Pancreas (tissue), 10 donors: ENCODE measurements around the gene KIAA0319L. TPM values are rescaled to one million over a fixed set of nuclear protein-coding genes. Genes with fewer than 3 reads are reported as not detected.

Experiments used
- ATAC-seq, 4 donors: fragments of 200-7000 bp; cut with Tn5 transposase; one replicate each; pipeline versions ENCODE4 v1.8.0 to v1.9.1; 2020; ENCODE audit warnings: mild to moderate bottlenecking in 4 of 4, moderate library complexity in 4 of 4
- DNase-seq, 6 donors: peaks; one replicate each; pipeline ENCODE4 v3.0.0-alpha.2; 2020
- FAIRE-seq: peaks from 2 replicates; lab custom pipeline; 2012; peaks lifted over from hg19 to GRCh38; lab: Jason Lieb, UNC
- H3K27ac ChIP-seq, 4 donors: fragments of 200-600 bp; sonication (generic); 1 replicate in 3 of 4; 2 replicates in 1 of 4; pipeline versions ENCODE4 v1.5.0 to v1.8.0; 2020
- H3K27me3 ChIP-seq, 4 donors: fragments of 200-600 bp; one replicate each; pipeline ENCODE4 v1.8.0; 2021
- H3K36me3 ChIP-seq, 3 donors: fragments of 200-600 bp; sonication (generic) in 1 of 3; one replicate each; pipeline versions ENCODE4 v1.5.0 to v1.8.0; 2020 to 2021
- H3K4me1 ChIP-seq, 3 donors: fragments of 200-600 bp; one replicate each; pipeline ENCODE4 v1.8.0; 2021
- H3K4me3 ChIP-seq, 4 donors: fragments of 200-600 bp; sonication (generic) in 2 of 4; one replicate each; pipeline versions ENCODE4 v1.5.0 to v1.8.0; 2020 to 2021
- H3K9me3 ChIP-seq, 4 donors: fragments of 200-600 bp; one replicate each; pipeline ENCODE4 v1.8.0; 2021
- WGBS, 2 donors: extraction: QIAGEN DNeasy Blood & Tissue Kit; methylation state at CpG; one replicate each; pipeline ENCODE4 v1.1.7; 2013; 5-methylcytosine and 5-hydroxymethylcytosine counted together
- intact Hi-C, 3 donors: fragments of 100-400 bp; cut with DNase I; formaldehyde crosslinking; loops; one replicate each; pipeline versions ENCODE4 v1.11.1 to v1.14.2; 2022
- polyA plus RNA-seq, 2 donors: library from polyadenylated mRNA; stranded (reverse); fragments of 200-250 nt; gene quantifications; one replicate each; pipeline ENCODE4 v1.2.3, GENCODE V29; 2013
- total RNA-seq, 6 donors: library from RNA; stranded (reverse); fragmentation: NEBNext Ultra II Directional in 4 of 6; extraction: Animal tissue kit (Norgen Biotek cat#: 25700) in 4 of 6; gene quantifications; one replicate each; pipeline versions ENCODE4 v1.2.1 to v1.2.4, GENCODE V29; 2021 to 2023
- TF ChIP-seq, protein P1 (sequence below), 4 donors: fragments of 200-600 bp; sonication (generic) in 3 of 4; IDR thresholded peaks; one replicate each; pipeline versions ENCODE4 v1.5.0 to v1.8.0; 2021; ENCODE audit warnings: antibody characterized with exemption in 4 of 4
- donor health status: healthy with polysubstance abuse.
- donor health status: DM: no; HTN: no; CAD: no; lungs with moderate emphysema.
- donor health status: DM: no; HTN: no; CAD: no.
- donor health status: control.
- donor health status: control.
- donor health status: Bipolar disorder and iron deficiency.
- donor health status: DM: yes; HTN: yes; CAD: no.
- donor health status: DM: no; HTN: no; CAD: no.
- donor health status: DM: no; HTN: no; CAD: no.
- donor health status: DM: yes; HTN: yes; CAD: no.

KIAA0319L gene
- total and polyA plus RNA-seq, 8 donors: 22.9 to 50.8 (median 44.1) TPM

DNA sequence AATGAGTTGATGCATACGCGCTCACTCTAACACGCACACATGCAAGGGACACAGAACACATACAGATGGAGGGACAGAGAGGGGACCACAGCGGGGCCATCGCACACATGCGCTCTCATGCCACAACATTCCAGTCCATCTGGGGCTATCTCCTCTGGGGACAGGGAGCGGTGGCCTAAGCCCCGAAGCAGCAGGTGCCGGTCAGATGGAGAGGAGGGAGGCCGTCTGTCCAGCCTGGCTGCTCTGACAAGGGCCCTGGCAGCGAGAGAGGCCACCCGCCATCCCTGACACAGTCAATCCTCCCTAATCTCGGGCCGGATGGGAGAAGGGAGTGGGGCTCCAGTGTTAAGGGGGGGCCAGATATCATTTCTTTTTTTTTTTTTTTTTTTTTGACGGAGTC, 123.5 kb downstream of the KIAA0319L start:
- ATAC-seq: no peak
- Histone ChIP-seq H3K9me3 (no peaks in the 10 kb centered on the region), H3K27ac (no peak overlapping the region), H3K4me1 (no peaks in the 10 kb centered on the region), H3K27me3 (no peaks in the 10 kb centered on the region), H3K4me3 (no peak overlapping the region), H3K36me3 (peaks cover 5 to 35% (median 13%) of the 10 kb centered on the region in 3 donors)
- intact Hi-C loops: no loop called here
- no peak for DNase-seq
- TF ChIP-seq, protein P1, sequence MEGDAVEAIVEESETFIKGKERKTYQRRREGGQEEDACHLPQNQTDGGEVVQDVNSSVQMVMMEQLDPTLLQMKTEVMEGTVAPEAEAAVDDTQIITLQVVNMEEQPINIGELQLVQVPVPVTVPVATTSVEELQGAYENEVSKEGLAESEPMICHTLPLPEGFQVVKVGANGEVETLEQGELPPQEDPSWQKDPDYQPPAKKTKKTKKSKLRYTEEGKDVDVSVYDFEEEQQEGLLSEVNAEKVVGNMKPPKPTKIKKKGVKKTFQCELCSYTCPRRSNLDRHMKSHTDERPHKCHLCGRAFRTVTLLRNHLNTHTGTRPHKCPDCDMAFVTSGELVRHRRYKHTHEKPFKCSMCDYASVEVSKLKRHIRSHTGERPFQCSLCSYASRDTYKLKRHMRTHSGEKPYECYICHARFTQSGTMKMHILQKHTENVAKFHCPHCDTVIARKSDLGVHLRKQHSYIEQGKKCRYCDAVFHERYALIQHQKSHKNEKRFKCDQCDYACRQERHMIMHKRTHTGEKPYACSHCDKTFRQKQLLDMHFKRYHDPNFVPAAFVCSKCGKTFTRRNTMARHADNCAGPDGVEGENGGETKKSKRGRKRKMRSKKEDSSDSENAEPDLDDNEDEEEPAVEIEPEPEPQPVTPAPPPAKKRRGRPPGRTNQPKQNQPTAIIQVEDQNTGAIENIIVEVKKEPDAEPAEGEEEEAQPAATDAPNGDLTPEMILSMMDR (IDR thresholded peaks at IDR 0.05): no peak
- 94 to 97% methylated on average over 14 of the region's 15 CpGs for WGBS, 2 donors
- no peak for FAIRE-seq

DNA sequence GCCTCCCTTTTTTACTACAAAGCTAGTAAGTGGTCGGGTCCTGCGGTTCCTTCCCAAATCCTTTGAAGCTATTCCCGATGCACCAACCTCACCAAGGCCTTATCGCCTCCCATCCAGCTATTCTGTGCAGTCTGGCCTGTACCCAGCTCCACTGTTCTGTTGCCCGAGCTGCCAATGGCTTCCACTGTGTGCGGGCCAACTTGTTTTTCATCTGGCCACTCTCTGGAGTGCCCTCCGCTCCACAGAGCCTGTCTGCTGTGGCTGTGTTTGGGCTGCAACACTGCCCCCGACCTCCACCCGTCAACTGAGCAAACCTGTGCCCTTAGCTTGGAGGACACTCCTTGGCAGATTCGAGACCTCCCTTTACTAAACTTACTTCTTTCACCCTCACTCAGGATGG, 125.0 kb downstream of the KIAA0319L start:
- no peak overlapping the region for H3K4me3 ChIP-seq
- H3K27ac ChIP-seq: no peak overlapping the region
- DNase-seq (no peak), FAIRE-seq (no peak), ATAC-seq (no peak)
- peaks cover 5 to 35% (median 13%) of the 10 kb centered on the region in 3 donors for H3K36me3 ChIP-seq
- intact Hi-C loops: no loop called here
- TF ChIP-seq, protein P1 (IDR thresholded peaks at IDR 0.05): no peak
- H3K4me1 ChIP-seq: no peaks in the 10 kb centered on the region
- no peaks in the 10 kb centered on the region for H3K9me3 ChIP-seq
- no peaks in the 10 kb centered on the region for H3K27me3 ChIP-seq
- 94% methylated on average over 10 of the region's 10 CpGs for whole genome bisulfite sequencing, 2 donors

DNA sequence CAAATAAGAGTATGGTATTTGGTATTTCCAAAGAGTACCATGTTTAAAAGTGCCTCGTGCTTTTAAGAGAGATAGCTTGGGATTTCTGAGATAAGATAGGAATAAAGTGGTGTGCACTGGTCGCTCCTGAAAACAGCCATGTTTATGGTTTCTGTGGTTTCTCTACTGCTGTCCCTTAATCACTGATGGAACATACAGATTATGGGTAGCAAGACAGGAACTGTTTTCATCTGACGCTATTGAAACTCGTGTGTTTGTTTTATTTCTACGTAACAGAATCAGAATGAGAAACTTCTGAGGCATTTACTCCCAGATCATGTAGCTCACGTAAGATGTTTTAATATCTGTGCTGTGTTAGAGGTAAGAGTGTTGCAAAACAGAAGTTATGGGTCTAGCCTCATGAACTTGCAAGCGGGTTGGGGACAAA, 126.0 kb downstream of the KIAA0319L start:
- Histone ChIP-seq H3K27me3 (no peaks in the 10 kb centered on the region), H3K4me3 (no peak overlapping the region), H3K36me3 (peaks cover 5 to 29% (median 9%) of the 10 kb centered on the region in 3 donors), H3K9me3 (no peaks in the 10 kb centered on the region), H3K27ac (no peak overlapping the region), H3K4me1 (no peaks in the 10 kb centered on the region)
- FAIRE-seq (no peak), ATAC-seq (no peak), DNase-seq (no peak)
- intact Hi-C loops: no loop called here
- TF ChIP-seq, protein P1 (IDR thresholded peaks at IDR 0.05): no peak
- 85 to 91% methylated on average over 7 of the region's 7 CpGs for WGBS, 2 donors

DNA sequence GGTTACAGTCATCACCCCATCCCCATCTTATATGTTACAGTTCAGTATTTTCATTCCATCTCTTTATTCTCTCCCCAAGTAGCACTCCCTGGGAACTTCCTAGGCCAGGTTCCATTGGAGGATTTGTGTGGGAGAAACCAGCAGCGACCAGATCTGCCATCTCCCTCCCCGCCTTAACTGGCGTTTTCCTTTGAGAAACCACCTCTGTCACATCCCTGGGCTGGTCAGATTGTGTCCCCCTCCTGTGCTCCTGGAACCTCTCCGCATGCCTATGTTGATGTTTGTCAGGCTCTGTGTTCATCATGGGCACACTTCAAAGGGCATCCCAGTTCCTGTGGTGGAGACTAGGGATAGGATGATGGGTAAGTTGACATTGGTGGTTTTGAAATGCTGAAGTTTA, 126.4 kb downstream of the KIAA0319L start:
- WGBS, 2 donors: 99 to 100% methylated on average over 4 of the region's 4 CpGs
- H3K27me3 ChIP-seq: no peaks in the 10 kb centered on the region
- DNase-seq: no peak
- no peaks in the 10 kb centered on the region for H3K9me3 ChIP-seq
- H3K4me1 ChIP-seq: no peaks in the 10 kb centered on the region
- intact Hi-C loops: no loop called here
- no peak for ATAC-seq
- H3K4me3 ChIP-seq: no peak overlapping the region
- no peak overlapping the region for H3K27ac ChIP-seq
- H3K36me3 ChIP-seq: peaks cover 5 to 25% (median 7%) of the 10 kb centered on the region in 3 donors
- FAIRE-seq: no peak
- TF ChIP-seq, protein P1 (IDR thresholded peaks at IDR 0.05): no peak

DNA sequence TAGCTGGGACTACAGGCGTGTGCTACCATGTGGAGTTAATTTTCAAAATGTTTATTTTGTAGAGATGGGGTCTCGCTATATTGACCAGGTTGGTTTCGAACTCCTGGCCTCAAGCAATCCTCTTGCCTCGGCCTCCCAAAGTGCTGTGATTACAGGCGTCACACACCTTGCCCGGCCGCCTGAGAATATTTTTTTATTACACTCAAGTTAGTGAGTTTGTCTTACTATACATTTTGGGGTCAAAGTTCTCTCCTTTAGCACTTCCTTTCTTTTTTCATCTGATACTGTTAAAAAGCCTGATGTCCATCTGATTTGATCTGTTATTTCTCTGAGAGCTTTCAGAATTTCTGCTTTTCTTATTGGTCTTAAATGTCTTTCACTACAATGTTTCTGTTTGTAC, 128.8 kb downstream of the KIAA0319L start:
- FAIRE-seq (no peak), ATAC-seq (no peak), DNase-seq (no peak)
- WGBS, 2 donors: 97% methylated on average over 7 of the region's 7 CpGs
- intact Hi-C loops: no loop called here
- TF ChIP-seq, protein P1 (IDR thresholded peaks at IDR 0.05): no peak
- H3K4me3 ChIP-seq: no peak overlapping the region
- no peaks in the 10 kb centered on the region for H3K4me1 ChIP-seq
- H3K36me3 ChIP-seq: peaks cover 0 to 9% (median 0%) of the 10 kb centered on the region in 3 donors
- H3K9me3 ChIP-seq: no peaks in the 10 kb centered on the region
- H3K27ac ChIP-seq: no peak overlapping the region
- no peaks in the 10 kb centered on the region for H3K27me3 ChIP-seq
